CD4-positive, alpha-beta T cell (primary cell): ENCODE data around the gene TBC1D7. TPM values are rescaled to one million over a fixed set of nuclear protein-coding genes. Genes with fewer than 3 reads are reported as not detected.

Source experiments
- ATAC-seq: fragments of 200-7000 bp; cut with Tn5 transposase; one replicate; pipeline ENCODE4 v1.10.0; 2022; ENCODE audit warnings: mild to moderate bottlenecking; ENCODE audit not compliant: poor library complexity
- CTCF ChIA-PET: fragments of 350-600 bp; sonication (Branson Sonifier 250); formaldehyde crosslinking; loops from one replicate; lab custom pipeline; 2021; ENCODE audit warnings: antibody characterized with exemption, inconsistent platforms; lab: Charles Lee
- POLR2A ChIA-PET: fragments of 350-600 bp; sonication (Branson Sonifier 250); formaldehyde crosslinking; loops from one replicate; lab custom pipeline; 2021; ENCODE audit warnings: antibody characterized with exemption, inconsistent platforms; lab: Charles Lee
- DNase-seq, 14 experiments: peaks; one replicate each; pipeline ENCODE4 v3.0.0-alpha.2; 2013 to 2020; ENCODE audit warnings: mixed read lengths in 2 of 14
- H3K27ac ChIP-seq, 2 donors: one replicate each; pipeline versions ENCODE4 v1.5.1 to v1.7.0; 2013; ENCODE audit warnings: low read length in 2 of 2, low read depth in 1 of 2, mild to moderate bottlenecking in 1 of 2
- H3K27me3 ChIP-seq, 2 experiments: 1 replicate in 1 of 2; 2 replicates in 1 of 2; pipeline versions ENCODE4 v1.6.1 to v1.7.0; 2013; ENCODE audit warnings: low read length in 2 of 2, control low read depth in 1 of 2, mild to moderate bottlenecking in 1 of 2, moderate library complexity in 1 of 2; ENCODE audit not compliant: insufficient read depth in 2 of 2, control insufficient read depth in 1 of 2
- H3K36me3 ChIP-seq: one replicate; pipeline ENCODE4 v1.6.1; 2013; ENCODE audit warnings: low read length, control low read depth; ENCODE audit not compliant: insufficient read depth
- H3K4me1 ChIP-seq: one replicate; pipeline ENCODE4 v1.6.1; 2013; ENCODE audit warnings: low read length, control low read depth; ENCODE audit not compliant: insufficient read depth
- H3K4me3 ChIP-seq: one replicate; pipeline ENCODE4 v1.5.1; 2013; ENCODE audit warnings: mild to moderate bottlenecking, low read length, moderate library complexity
- H3K9me3 ChIP-seq, 2 experiments: 1 replicate in 1 of 2; 2 replicates in 1 of 2; pipeline versions ENCODE4 v1.6.1 to v1.7.0; 2013; ENCODE audit warnings: low read length in 2 of 2, mild to moderate bottlenecking in 2 of 2, control low read depth in 1 of 2, moderate library complexity in 1 of 2; ENCODE audit not compliant: control insufficient read depth in 1 of 2, insufficient read depth in 1 of 2
- H3K27ac Mint-ChIP-seq: one replicate; pipeline ENCODE4 v1.8.0; 2020; ENCODE audit warnings: mixed read lengths
- H3K27me3 Mint-ChIP-seq: one replicate; pipeline ENCODE4 v1.8.0; 2021; ENCODE audit warnings: mixed read lengths
- H3K36me3 Mint-ChIP-seq: one replicate; pipeline ENCODE4 v1.8.0; 2021; ENCODE audit warnings: low read depth, mixed read lengths
- H3K4me1 Mint-ChIP-seq: one replicate; pipeline ENCODE4 v1.8.0; 2021; ENCODE audit warnings: low read depth, mixed read lengths
- H3K4me3 Mint-ChIP-seq: one replicate; pipeline ENCODE4 v1.8.0; 2020; ENCODE audit warnings: mild to moderate bottlenecking, mixed read lengths
- H3K9me3 Mint-ChIP-seq: one replicate; pipeline ENCODE4 v1.8.0; 2020; ENCODE audit warnings: mixed read lengths
- intact Hi-C, 2 experiments: fragments of 100-400 bp; cut with DNase I in 1 of 2; cut with micrococcal nuclease in 1 of 2; formaldehyde crosslinking; loops; one replicate each; pipeline versions ENCODE4 v1.15.1 to v1.9.0; 2023 to 2025; cut with DNase I, micrococcal nuclease
- total RNA-seq, 174 experiments: library from RNA in 2 of 174; stranded (reverse) in 2 of 174; gene quantifications; one replicate each; pipeline ENCODE4 v1.2.3 and lab custom pipeline; 2021 to 2026
- TF ChIP-seq, protein P1 (sequence below): fragments of 200-600 bp; IDR thresholded peaks from one replicate; pipeline ENCODE4 v1.8.0; 2022; ENCODE audit warnings: antibody characterized with exemption, mild to moderate bottlenecking

The TBC1D7 gene
- total RNA-seq, 2 experiments from 2014 or later, result 10.2 to 12.3 TPM

DNA sequence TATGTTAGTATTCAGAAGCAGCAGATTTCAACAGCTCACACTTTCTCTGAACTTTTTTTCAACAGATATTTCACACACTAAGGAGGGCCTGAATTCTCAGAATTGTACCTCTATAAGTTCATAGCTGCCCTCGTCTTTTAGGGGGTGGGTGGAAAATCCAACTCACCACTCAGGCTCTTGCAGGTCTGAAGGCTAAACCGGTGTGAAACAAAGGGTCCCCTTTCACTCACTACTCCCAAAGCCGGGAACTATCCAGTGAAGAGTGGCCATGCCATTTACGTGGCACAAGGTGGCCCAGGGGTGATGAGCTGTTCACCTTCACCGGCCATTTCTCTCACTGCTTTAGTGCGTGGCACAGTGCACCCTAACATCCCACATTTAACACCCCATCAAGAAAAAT lies 24.2 kb downstream of the TBC1D7 start:
- POLR2A ChIA-PET, result no interaction called here
- TF ChIP-seq, protein P1, sequence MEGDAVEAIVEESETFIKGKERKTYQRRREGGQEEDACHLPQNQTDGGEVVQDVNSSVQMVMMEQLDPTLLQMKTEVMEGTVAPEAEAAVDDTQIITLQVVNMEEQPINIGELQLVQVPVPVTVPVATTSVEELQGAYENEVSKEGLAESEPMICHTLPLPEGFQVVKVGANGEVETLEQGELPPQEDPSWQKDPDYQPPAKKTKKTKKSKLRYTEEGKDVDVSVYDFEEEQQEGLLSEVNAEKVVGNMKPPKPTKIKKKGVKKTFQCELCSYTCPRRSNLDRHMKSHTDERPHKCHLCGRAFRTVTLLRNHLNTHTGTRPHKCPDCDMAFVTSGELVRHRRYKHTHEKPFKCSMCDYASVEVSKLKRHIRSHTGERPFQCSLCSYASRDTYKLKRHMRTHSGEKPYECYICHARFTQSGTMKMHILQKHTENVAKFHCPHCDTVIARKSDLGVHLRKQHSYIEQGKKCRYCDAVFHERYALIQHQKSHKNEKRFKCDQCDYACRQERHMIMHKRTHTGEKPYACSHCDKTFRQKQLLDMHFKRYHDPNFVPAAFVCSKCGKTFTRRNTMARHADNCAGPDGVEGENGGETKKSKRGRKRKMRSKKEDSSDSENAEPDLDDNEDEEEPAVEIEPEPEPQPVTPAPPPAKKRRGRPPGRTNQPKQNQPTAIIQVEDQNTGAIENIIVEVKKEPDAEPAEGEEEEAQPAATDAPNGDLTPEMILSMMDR, result no peak
- no peak for DNase-seq
- Histone ChIP-seq H3K4me3 (no peak overlapping the region), H3K27ac (no peak overlapping the region), H3K36me3 (peaks cover 78% of the 10 kb centered on the region), H3K27me3 (no peaks in the 10 kb centered on the region), H3K4me1 (peaks cover 14% of the 10 kb centered on the region), H3K9me3 (no peaks in the 10 kb centered on the region)
- Mint-ChIP-seq H3K4me1 (peaks cover 19% of the 10 kb centered on the region), H3K4me3 (no peak overlapping the region), H3K27ac (no peak overlapping the region), H3K27me3 (no peaks in the 10 kb centered on the region), H3K36me3 (peaks cover 94% of the 10 kb centered on the region), H3K9me3 (no peaks in the 10 kb centered on the region)
- intact Hi-C loops, result no loop called here
- CTCF ChIA-PET, result no interaction called here
- no peak for ATAC-seq

GRCh38 chr6:13303668-13304017 lies 24.7 kb downstream of the TBC1D7 start:
- Mint-ChIP-seq H3K36me3 (peaks cover 94% of the 10 kb centered on the region), H3K4me3 (no peak overlapping the region), H3K9me3 (no peaks in the 10 kb centered on the region), H3K27me3 (no peaks in the 10 kb centered on the region), H3K27ac (peak overlapping the region; percentile 47), H3K4me1 (peaks cover 19% of the 10 kb centered on the region)
- DNase-seq (peak in 3 of 14 experiments; percentile 36 to 49 (median 44)), ATAC-seq (no peak)
- POLR2A ChIA-PET, result no interaction called here
- Histone ChIP-seq H3K27ac (peak overlapping the region in 1 of 2 donors; percentile 47), H3K27me3 (no peaks in the 10 kb centered on the region), H3K4me3 (no peak overlapping the region), H3K36me3 (peaks cover 77% of the 10 kb centered on the region), H3K4me1 (peaks cover 14% of the 10 kb centered on the region), H3K9me3 (no peaks in the 10 kb centered on the region)
- TF ChIP-seq, protein P1, result no peak
- intact Hi-C loops, result no loop called here
- CTCF ChIA-PET, result no interaction called here

- H3K4me3 Mint-ChIP-seq, result no peak overlapping the region
- Histone ChIP-seq H3K27me3 (no peaks in the 10 kb centered on the region), H3K36me3 (peaks cover 77% of the 10 kb centered on the region), H3K4me1 (peaks cover 14% of the 10 kb centered on the region), H3K27ac (peak overlapping the region in 1 of 2 donors; percentile 57), H3K4me3 (no peak overlapping the region), H3K9me3 (no peaks in the 10 kb centered on the region)
- no peaks in the 10 kb centered on the region for H3K9me3 Mint-ChIP-seq
- peaks cover 19% of the 10 kb centered on the region for H3K4me1 Mint-ChIP-seq
- H3K27ac Mint-ChIP-seq, result peak overlapping the region; percentile 47
- H3K36me3 Mint-ChIP-seq, result peaks cover 94% of the 10 kb centered on the region
- peak; percentile 81 for ATAC-seq
- POLR2A ChIA-PET, result interaction anchor here (0.6 kb wide), 2 partner anchors 24 to 1450 kb away, joined by 3 to 4 read pairs; no protein-coding TSS in a partner anchor
- peak in 7 of 14 experiments; percentile 1 to 83 (median 30) for DNase-seq
- no peaks in the 10 kb centered on the region for H3K27me3 Mint-ChIP-seq
- TF ChIP-seq, protein P1, result no peak
- intact Hi-C loops, result no loop called here
- CTCF ChIA-PET, result no interaction called here
Observed at GRCh38 chr6:13302751-13303667, 25.3 kb downstream of the TBC1D7 start.
